ENCODE data around the gene EVPL. TPM values are rescaled to one million over a fixed set of nuclear protein-coding genes. Genes with fewer than 3 reads are reported as not detected.
"Not testable (repeated sequence)": the region's sequence is repeated elsewhere in the genome, so short reads cannot be mapped to it uniquely, and the experiment has no call there.

EVPL gene
- total and polyA plus RNA-seq, 5 donors = 0.02 to 0.09 (median 0.07) TPM; not detected in 1

DNA sequence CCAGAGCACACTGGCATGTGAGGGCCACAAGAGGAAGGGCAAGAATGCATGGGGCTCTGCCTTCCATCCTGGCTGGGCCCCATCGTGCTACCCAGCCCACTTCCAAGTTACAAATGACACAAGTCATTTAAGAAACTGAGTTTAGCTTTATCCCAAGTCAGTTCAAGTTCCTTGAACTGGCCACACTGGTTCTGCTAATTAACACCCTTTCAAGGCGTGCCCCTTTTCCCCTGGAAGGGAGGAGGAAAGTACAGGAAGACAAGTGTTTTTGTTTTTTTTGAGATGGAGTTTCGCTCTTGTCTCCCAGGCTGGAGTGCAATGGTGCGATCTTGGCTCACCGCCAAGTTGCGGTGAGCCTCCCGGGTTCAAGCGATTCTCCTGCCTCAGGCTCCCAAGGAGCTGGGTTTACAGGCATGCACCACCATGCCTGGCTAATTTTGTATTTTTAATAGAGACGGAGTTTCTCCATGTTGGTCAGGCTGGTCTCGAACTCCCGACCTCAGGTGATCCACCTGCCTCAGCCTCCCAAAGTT lies 17.4 kb upstream of the EVPL start:
- H3K4me3 ChIP-seq (ENCODE audit: low read length); H3K4me1 ChIP-seq (ENCODE audit: control insufficient read depth, insufficient read depth, low read length); intact Hi-C loops (cut with DNase I); H3K27ac ChIP-seq (ENCODE audit: low read length); DNase-seq; H3K27me3 ChIP-seq (ENCODE audit: control insufficient read depth, insufficient read depth); H3K9me3 ChIP-seq (ENCODE audit: control insufficient read depth, low read length): not testable (repeated sequence)
- WGBS = 76% methylated on average over 11 of the region's 11 CpGs
- ATAC-seq = peak in 1 of 2 donors; percentile 22

DNA sequence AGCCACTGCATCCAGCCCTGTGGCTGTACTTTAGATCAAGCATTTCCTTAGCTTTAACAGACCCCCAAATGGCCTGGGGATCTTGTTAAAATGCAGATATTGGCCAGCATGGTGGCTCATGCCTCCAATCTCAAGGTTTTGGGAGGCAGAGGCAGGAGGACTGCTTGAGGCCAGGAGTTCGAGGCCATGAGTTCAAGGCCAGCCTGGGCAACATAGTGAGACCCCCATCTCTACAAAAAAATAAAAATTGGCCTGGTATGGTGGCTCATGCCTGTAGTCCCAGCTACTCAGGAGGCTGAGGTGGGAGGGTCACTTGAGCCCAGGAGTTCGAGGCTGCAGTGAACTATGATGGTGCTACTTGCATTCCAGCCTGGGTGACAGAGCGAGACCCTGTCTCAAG lies 15.8 kb upstream of the EVPL start:
- 99% methylated on average over 3 of the region's 3 CpGs for WGBS
- DNase-seq; H3K9me3 ChIP-seq (ENCODE audit: control insufficient read depth, low read length); H3K27me3 ChIP-seq (ENCODE audit: control insufficient read depth, insufficient read depth); H3K27ac ChIP-seq (ENCODE audit: low read length); intact Hi-C loops (cut with DNase I); ATAC-seq; H3K4me3 ChIP-seq (ENCODE audit: low read length); H3K4me1 ChIP-seq (ENCODE audit: control insufficient read depth, insufficient read depth, low read length): not testable (repeated sequence)

DNA sequence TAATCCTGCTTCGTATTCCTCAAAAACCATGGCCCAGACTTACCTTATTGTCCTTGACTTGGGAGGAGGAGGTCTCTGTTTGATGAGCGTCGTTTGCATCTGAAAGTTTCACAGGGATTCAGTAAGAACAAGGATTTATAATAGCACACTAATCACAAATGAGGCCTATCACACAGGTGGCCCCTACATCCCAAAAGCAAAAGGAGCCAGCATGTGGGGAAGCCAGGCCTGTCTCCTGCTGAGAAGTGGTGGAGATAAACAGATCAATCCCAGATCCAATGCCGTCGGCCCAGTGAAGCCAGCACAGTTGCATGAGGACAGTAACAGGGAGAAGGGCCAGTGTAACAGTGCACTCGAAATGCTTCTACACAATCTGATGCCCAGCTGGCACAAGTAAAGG lies 13.3 kb upstream of the EVPL start:
- DNase-seq = no peak
- WGBS = 75% methylated on average over 6 of the region's 6 CpGs
- no peak for ATAC-seq
- intact Hi-C loops (cut with DNase I) = no loop called here
- Histone ChIP-seq H3K27me3 (ENCODE audit: control insufficient read depth, insufficient read depth) (no peaks in the 10 kb centered on the region), H3K4me3 (ENCODE audit: low read length) (no peak overlapping the region), H3K9me3 (ENCODE audit: control insufficient read depth, low read length) (no peaks in the 10 kb centered on the region), H3K27ac (ENCODE audit: low read length) (no peak overlapping the region), H3K4me1 (ENCODE audit: control insufficient read depth, insufficient read depth, low read length) (no peaks in the 10 kb centered on the region)

DNA sequence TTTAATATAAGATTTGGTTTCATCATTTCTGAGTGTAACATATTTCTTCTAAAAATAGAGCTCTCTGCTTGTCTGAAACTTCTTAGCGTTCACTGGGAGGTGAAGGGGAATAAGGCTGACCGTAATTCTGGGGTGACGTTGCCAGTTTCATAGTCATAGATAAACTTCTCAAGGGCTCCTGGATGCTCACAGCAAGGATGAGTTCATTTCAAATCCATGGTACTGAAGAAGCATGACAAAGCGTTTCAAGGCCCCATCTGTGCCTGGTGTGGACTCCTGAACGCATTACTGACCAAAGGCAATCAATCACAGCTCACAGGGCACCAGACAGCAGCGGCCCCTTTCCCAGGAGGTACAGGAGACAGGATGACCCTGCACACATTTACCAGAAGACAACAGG lies 12.0 kb upstream of the EVPL start:
- H3K27ac ChIP-seq (ENCODE audit: low read length) = no peak overlapping the region
- intact Hi-C loops (cut with DNase I) = no loop called here
- no peaks in the 10 kb centered on the region for H3K4me1 ChIP-seq (ENCODE audit: control insufficient read depth, insufficient read depth, low read length)
- no peak overlapping the region for H3K4me3 ChIP-seq (ENCODE audit: low read length)
- DNase-seq (no peak), ATAC-seq (no peak)
- 56% methylated on average over 6 of the region's 6 CpGs for WGBS
- no peaks in the 10 kb centered on the region for H3K27me3 ChIP-seq (ENCODE audit: control insufficient read depth, insufficient read depth)
- no peaks in the 10 kb centered on the region for H3K9me3 ChIP-seq (ENCODE audit: control insufficient read depth, low read length)

DNA sequence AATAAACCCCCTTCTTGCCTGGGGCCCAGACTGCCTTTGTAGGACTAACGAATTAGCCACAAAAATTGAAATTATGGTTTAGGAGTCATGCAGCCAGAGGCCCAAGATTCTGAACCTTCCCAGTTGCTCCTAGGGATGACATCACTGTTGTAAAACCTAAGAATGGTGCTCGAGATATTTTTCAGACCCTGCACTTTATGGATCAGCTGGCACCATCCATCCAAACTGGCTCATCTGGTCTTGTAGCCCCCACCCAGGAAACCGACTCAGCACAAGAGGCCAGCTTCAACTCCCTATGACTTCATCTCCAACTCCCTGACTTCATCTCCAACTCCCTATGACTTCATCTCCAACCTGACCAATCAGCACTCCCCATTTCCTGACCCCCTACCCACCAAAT lies 10.9 kb upstream of the EVPL start:
- intact Hi-C loops (cut with DNase I) = no loop called here
- Histone ChIP-seq H3K9me3 (ENCODE audit: control insufficient read depth, low read length) (no peaks in the 10 kb centered on the region), H3K4me1 (ENCODE audit: control insufficient read depth, insufficient read depth, low read length) (no peaks in the 10 kb centered on the region), H3K27ac (ENCODE audit: low read length) (no peak overlapping the region), H3K27me3 (ENCODE audit: control insufficient read depth, insufficient read depth) (no peaks in the 10 kb centered on the region), H3K4me3 (ENCODE audit: low read length) (no peak overlapping the region)
- WGBS = 79% methylated on average over 3 of the region's 3 CpGs
- DNase-seq (no peak), ATAC-seq (no peak)

DNA sequence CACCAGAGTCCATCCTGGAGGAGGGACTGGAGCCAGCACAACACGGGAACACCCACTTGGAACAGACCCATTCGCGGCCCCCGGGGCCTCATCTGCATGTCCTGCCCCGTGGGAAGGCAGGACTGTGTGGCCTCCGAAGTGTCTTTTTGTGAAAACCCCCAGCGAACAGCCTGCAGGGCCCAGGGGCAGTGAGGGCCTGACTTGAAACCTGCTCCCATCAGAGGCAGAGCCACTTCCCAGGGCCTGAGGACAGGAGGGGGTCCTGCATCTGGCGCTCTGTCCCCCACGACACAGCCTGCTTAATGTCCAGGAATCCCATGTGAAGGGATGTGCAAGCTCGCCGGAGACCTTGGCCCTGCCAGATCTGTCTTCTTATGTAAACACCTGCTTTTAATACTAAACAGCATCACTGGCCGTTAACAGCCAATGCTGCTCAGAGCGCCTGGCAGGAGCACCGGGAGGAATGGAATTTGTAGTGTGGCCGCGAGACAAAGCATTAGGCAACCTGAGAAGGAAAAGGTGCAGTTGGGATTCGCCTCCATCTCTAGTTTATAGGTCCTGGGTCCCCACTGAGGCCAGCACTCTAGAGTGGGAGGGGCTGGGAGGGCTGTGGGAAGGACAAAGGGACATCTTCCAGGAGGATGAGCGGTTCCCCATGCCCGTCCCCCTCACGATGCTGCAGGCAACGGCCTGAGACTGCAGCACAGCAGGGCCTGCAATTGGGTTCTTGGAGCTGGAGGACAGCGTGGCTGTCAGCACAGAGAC lies 9.6 kb upstream of the EVPL start:
- WGBS = 49% methylated on average over 22 of the region's 22 CpGs

DNA sequence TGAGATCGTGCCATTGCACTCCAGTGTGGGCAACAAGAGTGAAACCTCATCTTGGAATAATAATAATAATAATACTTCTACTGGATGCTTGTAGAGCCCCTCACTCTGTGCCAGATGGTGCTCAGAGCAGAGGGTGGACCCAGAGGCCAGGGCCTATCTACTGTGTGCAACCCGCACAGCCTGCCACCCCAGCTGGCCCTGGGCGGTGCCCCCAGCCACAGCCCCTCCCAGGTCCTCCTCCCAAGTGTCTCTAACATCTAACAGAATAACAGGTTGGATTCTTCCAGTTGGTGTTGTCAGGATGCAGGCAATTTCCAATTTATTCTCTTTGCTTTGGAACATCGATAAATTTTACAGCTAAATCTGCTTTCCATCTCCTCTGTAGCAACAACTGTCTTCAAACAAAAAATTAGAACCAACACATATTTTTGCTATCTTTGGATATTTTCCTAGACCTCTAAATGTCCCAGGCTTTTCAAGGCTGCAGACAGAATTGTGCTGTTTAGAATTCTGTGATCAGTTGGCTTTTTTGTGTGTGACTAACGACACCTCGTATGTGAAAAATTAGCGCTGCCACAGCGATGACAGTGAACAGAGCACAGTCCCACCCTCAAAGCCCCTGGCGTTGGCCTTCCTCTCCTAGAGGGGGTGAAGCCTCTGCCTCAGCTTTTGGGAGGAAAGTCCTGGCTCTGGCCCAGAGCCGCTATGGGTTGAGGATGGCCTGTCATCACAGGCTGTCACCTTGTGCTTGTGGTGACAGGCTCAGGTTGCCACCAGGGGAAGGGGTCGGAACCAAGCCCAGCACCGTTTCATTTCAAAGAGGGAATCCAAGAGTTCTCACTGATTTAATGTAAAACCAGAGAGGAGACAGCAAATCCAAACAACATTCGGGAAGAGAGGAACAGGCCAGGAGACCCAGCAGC lies 7.6 kb upstream of the EVPL start:
- no peak overlapping the region for H3K27ac ChIP-seq (ENCODE audit: low read length)

More for the DNA sequence above, 9.6 kb upstream of the EVPL start:
- Histone ChIP-seq H3K4me1 (ENCODE audit: control insufficient read depth, insufficient read depth, low read length) (no peaks in the 10 kb centered on the region), H3K9me3 (ENCODE audit: control insufficient read depth, low read length) (no peaks in the 10 kb centered on the region), H3K27me3 (ENCODE audit: control insufficient read depth, insufficient read depth) (no peaks in the 10 kb centered on the region), H3K27ac (ENCODE audit: low read length) (no peak overlapping the region), H3K4me3 (ENCODE audit: low read length) (no peak overlapping the region)
- DNase-seq (no peak), ATAC-seq (peak; percentile 18 to 26)
- intact Hi-C loops (cut with DNase I) = no loop called here

DNA sequence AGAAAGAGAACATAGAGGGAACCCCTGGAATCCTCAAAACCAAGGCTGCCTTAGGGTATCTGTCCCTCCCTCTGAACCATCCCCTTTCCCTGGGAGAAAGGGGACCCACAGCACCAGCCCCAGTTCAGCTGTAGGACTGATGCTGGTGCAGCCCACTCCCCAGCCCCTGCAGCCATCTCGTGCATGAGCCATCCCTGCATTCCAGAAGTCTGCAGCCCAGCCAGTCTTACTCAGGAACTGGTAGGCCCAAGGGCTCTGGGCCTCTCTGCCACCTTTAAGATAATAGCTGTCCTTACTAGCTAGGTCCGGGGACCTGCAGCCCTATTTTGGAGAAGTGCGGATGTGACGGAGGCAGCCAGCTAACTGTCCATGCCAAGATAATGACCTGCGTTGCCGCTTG lies 6.0 kb upstream of the EVPL start:
- Histone ChIP-seq H3K27ac (ENCODE audit: low read length) (no peak overlapping the region), H3K27me3 (ENCODE audit: control insufficient read depth, insufficient read depth) (no peaks in the 10 kb centered on the region), H3K4me3 (ENCODE audit: low read length) (no peak overlapping the region), H3K9me3 (ENCODE audit: control insufficient read depth, low read length) (no peaks in the 10 kb centered on the region), H3K4me1 (ENCODE audit: control insufficient read depth, insufficient read depth, low read length) (no peaks in the 10 kb centered on the region)
- ATAC-seq = no peak
- 95% methylated on average over 6 of the region's 6 CpGs for WGBS
- peak in 1 of 3 donors; percentile 20 for DNase-seq
- intact Hi-C loops (cut with DNase I) = no loop called here

More for the DNA sequence above, 7.6 kb upstream of the EVPL start:
- Histone ChIP-seq H3K27me3 (ENCODE audit: control insufficient read depth, insufficient read depth) (no peaks in the 10 kb centered on the region), H3K4me1 (ENCODE audit: control insufficient read depth, insufficient read depth, low read length) (no peaks in the 10 kb centered on the region), H3K9me3 (ENCODE audit: control insufficient read depth, low read length) (no peaks in the 10 kb centered on the region), H3K4me3 (ENCODE audit: low read length) (no peak overlapping the region)
- intact Hi-C loops (cut with DNase I) = no loop called here
- ATAC-seq (no peak), DNase-seq (peak in 1 of 3 donors; percentile 43)
- 69% methylated on average over 13 of the region's 13 CpGs for WGBS

DNA sequence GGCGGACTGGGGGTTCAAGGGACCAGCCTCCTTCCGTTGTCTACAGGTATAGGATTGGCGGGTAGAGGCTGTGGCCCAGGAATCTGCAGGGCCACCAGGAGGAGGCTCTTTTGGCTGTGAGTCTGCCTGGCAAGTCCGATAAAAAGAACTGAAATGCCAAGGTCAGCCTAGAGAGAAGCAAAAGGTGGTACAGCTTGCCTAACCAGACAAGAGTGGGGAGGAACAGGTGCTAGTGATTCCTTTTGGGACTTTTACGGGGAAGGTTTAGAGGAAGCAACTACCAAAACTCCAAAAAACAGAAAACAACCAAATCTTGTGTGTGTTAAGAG lies 5.6 kb upstream of the EVPL start:
- H3K27me3 ChIP-seq (ENCODE audit: control insufficient read depth, insufficient read depth) = no peaks in the 10 kb centered on the region
- 94% methylated on average over 5 of the region's 5 CpGs for WGBS
- intact Hi-C loops (cut with DNase I) = no loop called here
- H3K4me3 ChIP-seq (ENCODE audit: low read length) = no peak overlapping the region
- no peaks in the 10 kb centered on the region for H3K4me1 ChIP-seq (ENCODE audit: control insufficient read depth, insufficient read depth, low read length)
- ATAC-seq (no peak), DNase-seq (no peak)
- H3K9me3 ChIP-seq (ENCODE audit: control insufficient read depth, low read length) = no peaks in the 10 kb centered on the region
- no peak overlapping the region for H3K27ac ChIP-seq (ENCODE audit: low read length)

DNA sequence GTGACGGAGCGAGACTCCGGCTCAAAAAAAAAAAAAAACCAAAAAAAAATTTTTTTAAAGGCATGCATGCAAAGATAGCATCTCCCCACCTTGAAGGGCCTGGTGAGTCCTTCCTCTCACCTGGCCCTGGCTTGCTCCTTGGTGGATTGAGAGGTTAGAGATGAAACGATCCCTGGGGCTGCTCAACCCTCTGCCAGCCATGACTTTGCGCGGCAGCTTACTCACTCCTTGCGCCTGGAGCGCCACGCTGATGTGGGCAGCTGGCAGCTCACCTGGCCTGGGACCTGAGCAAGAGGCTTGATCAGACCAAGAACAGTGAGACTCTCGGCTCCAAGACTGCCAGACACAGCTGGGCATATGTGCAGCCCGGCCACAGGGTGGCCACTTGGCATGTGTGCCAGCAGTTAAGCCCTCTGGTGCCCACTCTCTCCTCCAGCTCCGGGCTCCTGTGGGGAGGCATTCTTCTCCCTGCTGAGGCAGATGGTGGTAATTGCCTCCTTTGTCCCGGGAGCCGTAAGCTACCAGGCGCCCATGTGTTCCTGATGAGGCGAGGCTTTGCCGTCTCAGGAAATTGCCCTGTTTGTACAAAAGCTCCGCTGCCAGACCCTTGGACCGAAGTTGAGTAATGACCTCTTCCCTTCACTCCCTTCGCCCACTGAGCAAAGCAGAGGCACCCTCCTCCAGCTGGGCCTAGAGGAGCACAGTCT lies 5.1 kb upstream of the EVPL start:
- intact Hi-C loops (cut with DNase I) = no loop called here
- H3K27ac ChIP-seq (ENCODE audit: low read length) = no peak overlapping the region
- DNase-seq = peak in 1 of 3 donors; percentile 29

More for the DNA sequence above, 5.1 kb upstream of the EVPL start:
- Histone ChIP-seq H3K9me3 (ENCODE audit: control insufficient read depth, low read length) (no peaks in the 10 kb centered on the region), H3K4me3 (ENCODE audit: low read length) (no peak overlapping the region), H3K27me3 (ENCODE audit: control insufficient read depth, insufficient read depth) (no peaks in the 10 kb centered on the region), H3K4me1 (ENCODE audit: control insufficient read depth, insufficient read depth, low read length) (no peaks in the 10 kb centered on the region)
- WGBS = 87% methylated on average over 20 of the region's 20 CpGs
- no peak for ATAC-seq
